Stimulated activated CD8-positive, alpha-beta memory T cell treated with anti-CD3 and anti-CD28 coated beads, Interleukin-15, amount 100 ng/mL, for 24 hours (primary cell): ENCODE data around the gene IMPDH2.

ENCODE experiments used
- DNase-seq: peaks from one replicate; pipeline ENCODE4 v3.0.0-alpha.2; 2020; ENCODE audit warnings: low read depth

IMPDH2 gene

DNA sequence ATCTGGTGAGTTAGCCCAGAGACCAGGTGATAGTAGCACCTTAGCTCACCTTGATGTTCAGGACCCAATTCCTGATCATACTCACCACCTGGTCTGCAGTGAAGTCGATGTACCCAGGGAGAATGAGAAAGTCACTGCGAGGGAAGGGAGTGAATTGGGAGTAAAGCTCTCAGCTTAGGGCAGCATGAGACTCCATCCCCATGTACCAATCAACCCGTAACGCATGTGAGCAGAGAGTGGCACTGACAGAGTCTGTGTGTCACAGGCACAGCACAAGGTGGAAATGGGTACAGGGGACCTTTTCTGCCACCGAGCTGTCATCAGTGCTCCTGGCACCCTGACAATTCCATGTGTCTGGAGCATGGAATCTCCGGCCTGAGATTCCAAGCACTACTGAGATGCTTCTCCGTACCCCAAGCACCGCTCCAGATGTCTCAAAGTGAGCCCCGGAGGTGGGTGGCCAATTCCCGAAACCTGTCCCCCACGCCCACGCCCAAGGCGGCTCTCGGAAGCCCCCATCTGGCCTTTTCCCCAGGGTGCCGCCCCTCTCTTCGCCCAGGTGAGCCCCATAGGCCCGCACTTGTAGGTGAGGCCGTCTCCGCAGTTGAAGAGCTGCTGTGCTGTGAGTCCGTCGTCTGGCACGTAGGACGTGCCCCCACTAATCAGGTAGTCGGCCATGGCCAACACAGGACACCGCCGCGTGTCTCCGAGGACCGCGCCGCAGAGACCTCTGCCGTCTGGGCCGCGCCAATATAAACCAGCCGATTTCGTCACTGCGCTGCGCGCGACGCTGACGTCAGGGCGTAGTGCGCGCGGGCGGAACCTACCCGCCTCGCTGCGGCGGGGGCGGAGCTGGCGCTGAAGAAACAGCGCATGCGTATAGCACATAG is at the start of gene IMPDH2:
Gene IMPDH2, minus strand, starts transcription at position 726 of the 890 bp plus-strand sequence. Its CDS starts 48 bp downstream, at position 678.
- DNase-seq = peak; percentile 91

DNA sequence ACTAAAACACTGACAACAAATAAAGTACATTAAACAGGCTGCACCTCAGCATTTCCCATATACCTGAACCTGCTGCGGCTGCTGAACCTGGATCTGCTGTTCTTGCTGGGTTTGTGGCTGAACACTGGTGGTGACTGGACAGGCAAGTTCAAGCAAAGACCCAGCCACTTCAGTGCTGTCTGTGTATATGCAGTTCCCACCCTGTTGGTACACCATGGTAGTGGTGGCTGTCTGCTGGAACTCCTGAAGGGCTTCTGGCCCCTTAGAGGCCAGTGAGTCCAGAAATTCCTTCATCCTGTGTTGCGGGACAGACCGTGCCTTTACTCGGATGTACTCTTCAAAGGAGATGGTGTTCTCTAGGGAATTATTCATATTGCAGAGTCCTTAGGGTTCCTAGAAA is 47.4 kb upstream of the IMPDH2 start:
- DNase-seq = no peak

DNA sequence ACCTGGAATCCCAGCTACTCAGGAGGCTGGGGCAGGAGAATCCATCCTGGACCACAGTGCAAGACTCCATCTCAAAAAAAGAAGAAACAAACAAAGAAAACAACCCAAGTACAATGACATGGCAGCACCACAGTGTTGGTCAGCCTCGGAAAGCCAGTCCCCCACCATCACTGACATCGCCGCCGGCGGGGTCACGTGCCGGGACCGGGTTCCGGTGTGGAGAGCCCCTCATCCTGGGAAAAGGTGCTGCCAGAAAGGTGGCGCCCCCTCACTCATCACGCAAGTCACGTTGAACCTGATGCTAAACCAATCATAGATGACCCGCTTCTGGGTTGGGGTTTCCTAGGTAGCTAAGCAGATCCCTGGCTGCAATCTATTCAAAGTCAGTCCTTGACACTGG is 46.9 kb upstream of the IMPDH2 start:
- no peak for DNase-seq

DNA sequence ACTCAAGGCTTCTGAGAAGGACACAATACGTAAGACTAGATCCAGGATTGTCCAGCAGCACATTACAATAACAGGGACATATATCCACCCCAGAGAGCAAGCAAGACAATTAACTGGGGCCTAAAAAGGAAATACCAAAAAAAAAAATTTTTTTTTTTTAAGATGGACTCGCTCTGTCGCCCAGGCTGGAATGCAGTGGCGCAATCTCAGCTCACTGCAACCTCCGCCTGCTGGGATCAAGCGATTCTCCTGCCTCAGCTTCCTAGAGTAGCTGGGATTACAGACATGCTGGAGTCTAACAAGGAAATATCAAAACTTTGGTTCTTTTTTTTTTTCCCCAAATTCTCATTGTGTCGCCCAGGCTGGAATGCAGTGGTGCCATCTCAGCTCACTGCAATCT is 28.8 kb upstream of the IMPDH2 start:
- no peak for DNase-seq

DNA sequence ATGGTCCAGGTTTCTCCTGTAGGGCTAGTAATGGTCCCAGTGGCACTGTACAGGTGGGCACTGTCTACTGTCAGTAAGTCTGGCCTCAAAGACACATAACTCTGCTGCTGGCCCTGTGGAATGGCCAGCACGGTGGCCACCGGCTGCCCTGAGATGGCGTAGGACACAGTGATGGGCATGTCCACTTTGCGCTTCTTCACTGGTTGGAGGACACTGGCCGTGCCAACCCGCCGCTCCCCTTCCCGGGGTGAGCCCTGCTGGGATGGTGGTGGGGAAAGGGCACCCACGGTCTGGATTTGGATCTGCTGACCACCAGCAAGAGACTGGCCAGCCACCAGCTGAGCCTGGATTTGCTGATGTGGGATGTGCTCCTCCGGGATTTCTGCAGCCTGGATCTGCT is 28.1 kb upstream of the IMPDH2 start:
- no peak for DNase-seq

DNA sequence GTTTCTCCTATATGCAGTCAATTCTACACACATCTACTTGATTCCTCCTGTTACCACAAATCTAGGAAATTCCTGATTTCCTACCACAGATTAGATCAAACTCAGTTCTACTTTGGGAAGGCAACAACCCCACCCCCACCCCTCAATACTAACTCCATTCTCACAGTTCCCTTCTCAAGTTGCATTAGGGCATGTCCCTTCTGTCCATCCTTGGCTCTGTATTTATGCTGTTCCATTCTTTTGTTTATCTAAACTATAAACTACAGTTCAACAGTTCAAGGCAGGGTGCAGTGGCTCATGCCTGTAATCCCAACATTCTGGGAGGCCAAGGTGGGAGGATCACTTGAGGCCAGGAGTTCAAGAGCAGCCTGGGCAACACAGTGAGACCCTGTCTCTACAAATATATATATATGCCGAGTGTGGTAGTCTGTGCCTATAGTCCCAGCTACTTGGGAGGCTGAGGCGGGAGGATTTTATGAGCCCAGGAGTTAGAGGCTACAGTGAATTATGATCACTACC is 25.2 kb upstream of the IMPDH2 start:
- no peak for DNase-seq

DNA sequence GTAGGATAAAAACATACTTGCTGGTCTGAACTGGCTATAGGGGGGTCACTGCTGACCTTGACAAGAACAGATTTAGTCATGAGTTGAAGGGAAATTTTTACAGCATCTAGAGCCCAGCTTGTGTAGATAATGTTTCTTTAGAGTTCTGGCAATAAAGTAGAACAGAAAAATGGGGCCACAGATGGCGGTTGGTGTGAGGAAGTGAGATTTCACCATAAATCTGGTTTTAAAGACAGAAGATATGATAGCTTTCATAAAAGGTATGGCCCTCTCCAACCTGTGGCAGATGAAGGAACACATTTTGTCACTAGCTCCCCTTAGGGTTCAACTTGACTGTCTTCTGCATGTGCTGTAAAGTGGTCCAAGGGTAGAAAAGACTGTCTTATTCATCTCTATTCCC is 24.3 kb upstream of the IMPDH2 start:
- no peak for DNase-seq

DNA sequence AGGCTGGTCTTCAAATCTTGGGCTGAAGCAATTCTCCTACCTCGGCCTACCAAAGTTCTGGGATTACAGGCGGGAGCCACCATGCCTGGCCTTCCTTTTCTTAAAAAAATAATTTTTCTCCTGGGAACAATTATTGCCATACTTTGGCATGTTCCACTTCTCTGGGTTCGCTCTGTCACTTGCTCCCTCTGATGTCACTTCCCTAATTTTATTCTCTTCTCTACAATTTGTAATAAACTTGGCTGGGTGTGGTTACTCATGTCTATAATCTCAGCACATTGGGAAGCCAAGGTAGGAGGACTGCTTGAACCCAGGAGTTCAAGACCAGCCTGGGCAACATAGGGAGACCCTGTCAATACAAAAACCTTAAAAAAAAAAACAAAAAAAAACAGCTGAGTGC is 6.1 kb upstream of the IMPDH2 start:
- DNase-seq = no peak

DNA sequence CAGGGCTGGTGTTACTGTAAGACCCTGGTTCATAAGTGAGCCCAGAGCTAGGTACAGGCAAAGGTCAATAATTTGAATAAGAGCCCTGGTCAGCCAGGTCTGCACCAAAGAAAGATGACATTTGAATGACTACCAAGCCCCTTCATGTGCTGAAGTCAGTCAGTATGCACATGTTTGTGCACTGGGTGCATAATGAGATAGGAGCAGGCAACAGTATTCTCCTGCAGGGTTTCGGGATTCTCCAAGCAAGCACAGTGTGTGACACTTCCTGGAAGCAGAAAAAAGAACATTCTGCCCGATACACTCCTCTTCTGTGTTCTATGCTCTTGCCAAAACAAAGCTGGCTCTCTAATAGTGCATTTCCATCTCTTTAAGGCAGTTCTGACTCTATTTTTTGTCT is 5.5 kb upstream of the IMPDH2 start:
- DNase-seq = no peak

DNA sequence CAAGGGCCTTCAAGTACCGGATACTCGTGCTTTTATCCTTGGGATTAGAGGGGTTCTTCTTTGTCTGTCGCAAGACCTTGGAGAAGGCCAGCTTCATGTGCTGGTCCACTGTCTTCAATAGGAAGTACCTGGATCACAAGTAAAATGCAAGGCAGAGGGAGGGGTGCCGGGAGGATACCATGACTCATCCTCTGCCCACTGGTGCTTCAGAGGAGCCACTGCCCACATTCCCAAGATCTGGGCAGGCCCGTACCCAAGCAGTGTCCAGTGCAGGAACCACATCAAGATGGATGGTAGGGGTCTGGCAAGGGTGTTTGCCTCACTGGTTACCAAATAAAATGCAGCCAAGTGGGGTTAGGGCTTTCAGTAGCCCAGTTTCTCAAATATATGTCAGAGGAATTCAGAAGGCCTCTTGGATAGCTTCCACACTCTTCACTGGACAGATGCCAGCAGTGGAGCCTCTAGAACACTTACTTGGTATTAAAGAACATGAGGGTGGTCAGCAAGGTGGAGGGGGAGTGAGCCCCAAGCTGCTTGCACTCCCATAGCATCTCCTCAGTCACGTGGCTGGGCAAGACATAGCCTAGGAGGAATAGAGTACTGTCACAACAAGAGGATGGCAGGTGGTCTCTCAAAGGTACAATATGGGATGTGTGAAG is 3.6 kb upstream of the IMPDH2 start:
- DNase-seq = no peak

DNA sequence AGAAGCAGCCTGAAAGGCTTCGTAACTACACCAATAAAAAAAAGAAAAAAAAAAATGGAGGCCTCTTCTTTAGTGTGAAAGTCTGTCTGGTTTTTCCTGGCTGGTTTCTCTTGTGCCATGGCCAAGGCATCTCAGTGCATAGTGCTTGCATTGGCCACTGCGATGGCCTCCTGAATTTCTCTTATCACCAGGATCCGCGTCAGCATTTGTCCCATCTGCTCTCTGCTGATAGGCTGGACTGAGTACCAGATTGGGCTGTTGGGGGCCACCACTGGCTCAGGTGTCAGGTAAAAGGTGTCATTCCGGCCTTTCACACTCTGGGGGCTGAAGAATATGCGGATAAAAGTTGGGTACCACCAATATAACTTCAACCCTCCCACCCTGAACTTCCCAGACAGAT is 1.1 kb upstream of the IMPDH2 start:
- DNase-seq = no peak

DNA sequence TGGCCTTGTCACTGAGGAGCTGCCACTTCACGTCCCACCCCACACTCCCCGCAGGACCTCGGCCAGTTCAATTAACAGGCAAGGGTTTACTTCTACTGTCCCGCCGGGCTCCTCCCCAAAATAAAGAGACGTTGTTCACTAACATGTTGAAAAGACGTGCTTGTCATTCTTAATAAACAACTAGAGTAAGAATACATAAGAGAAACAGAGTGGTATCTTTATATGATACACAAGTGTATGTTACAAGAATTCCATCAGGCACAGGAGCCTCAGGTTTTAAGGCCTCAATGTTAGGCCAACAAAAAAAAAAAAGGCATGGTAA is 326 bp upstream of the IMPDH2 start:
- DNase-seq = no peak

DNA sequence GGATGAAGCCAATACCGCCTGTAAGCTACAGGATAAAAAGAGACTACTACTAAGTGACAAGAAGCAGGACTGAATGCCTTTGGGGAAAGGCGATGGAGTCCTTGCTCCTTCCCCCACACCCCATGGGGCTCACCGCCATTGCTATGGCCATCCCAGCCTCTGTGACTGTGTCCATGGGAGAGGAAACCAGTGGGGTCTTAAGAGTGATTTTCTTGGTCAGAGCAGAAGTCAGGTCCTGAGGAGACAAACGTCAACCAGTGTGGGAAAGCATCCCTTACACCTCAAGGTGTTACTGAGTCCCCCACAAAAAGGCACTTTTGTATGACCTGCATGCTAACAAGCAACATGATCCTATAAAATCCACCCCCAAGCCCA is 913 bp downstream of the IMPDH2 start:
- no peak for DNase-seq

DNA sequence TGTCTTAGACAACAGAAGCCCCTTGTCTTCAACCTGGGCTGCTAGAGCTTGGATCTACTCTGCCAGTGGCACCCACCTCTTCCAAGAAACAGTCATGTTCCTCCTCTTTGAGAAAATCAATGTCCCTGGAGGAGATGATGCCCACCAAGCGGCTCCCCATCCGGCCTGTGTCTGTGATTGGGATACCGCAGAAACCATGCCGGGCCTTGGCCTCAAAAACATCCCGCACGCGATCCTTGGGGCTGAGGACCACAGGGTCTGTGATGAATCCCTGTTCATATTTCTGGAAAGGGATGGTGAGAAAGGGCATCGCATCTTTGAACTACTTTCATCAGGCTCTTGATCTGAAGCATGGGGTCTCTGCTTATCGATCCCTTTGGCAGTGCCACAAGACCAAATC is 1.6 kb downstream of the IMPDH2 start:
- no peak for DNase-seq

DNA sequence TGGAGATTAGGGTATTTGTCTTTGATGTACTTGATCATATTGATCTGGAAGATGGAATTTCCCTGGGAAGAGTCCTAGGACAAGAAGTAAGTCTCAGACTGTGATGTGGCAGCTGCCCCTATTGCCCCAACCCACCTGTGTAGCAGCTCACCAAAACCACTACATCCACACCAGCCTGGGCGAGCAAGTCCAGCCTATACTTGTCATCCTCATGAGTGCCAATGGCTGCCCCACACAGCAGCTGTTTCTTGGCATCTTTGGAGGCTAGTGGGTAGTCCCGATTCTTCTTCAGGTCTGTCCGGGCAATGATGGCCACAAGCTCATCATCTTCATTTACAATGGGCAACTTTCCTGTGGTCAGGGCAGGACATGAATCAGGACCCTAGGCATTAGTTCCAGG is 2.7 kb downstream of the IMPDH2 start:
- DNase-seq = no peak

DNA sequence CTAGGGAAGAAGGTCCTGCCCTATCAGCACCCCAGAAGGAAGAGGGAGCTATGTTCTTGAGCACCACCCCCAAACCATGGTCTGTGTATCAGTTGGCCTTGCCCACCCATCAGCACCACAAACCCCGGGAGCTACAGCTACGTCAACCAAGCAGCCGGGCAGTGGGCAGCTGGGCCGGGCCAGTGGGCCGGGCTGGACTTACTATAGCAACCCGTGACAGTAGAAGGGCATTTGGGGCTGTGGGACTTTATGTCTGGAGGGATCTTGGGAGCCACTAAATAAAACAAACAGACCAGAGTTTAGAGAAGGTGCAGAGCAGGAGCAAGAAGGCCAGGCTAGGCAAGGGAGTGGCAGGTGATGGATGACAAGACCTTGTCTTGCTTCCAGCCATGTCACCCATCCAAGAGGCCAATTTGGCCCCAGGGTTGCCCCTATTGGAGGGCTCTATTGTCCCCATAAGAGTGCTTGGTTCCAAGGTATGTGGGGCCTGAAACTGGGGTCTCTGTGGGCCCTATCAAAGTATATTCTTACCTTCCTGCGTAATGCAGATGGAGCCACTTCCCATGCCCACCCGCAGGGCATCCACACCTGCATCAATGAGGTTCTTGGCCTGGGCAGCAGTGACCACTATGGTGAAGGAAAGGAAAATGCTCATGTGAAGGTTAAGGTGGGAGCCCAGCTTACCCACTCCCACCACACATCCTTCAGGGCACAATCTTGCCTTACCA is 3.2 kb downstream of the IMPDH2 start:
- no peak for DNase-seq

DNA sequence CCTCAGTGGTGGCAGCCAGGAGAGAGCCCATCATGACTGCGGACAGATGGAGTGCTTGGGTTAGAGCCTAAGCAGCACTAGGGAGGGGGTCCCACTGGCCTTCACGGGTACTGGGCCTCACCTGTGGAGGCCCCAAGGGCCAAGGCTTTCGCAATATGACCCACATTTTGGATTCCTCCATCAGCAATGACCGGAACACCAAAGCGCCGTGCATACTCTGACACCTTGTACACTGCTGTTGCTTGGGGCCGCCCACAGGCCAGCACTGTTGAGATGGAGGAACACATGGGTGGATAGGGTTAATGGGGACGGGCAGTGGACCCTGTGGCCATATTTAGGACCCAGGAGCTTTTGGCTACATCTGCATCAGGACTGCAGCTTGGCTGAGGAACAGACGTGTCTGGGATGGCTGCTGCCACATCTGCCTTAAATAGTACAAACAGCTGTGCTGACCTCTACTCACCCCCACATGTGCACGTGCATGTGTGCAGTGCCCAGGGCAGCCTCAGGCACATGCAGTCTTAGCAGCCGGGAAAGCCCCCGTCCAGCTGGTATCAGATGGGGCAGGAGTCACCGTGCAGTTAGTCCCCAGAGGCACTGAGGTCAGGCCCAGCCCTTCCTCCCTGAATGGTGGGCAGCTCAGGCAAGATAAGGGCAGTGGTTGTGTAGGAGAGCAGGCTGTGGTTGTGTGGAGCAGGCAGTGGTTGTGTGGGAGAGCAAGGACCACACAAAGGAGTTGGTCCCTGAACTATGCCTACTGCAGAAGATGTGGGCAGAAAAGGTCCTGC is 4.0 kb downstream of the IMPDH2 start:
- no peak for DNase-seq

DNA sequence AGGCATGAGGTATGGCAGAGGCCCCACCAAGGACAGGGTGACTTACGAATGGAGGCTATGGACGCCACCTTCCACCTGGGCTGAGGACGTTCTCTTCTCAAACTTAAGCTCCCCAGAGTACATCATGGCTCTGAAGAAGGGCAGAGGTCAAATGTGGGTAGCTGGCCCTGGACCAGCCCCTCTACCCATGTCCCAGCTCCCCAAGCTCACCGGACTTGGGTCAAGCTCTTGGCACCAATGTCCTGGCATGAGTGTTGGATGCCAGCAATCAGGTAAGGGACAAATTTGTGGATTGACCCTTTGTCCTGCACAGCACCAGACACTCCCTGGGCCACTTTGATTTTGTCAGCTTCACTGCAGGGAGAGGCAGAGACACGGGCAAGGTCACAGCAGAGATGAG is 4.7 kb downstream of the IMPDH2 start:
- no peak for DNase-seq

DNA sequence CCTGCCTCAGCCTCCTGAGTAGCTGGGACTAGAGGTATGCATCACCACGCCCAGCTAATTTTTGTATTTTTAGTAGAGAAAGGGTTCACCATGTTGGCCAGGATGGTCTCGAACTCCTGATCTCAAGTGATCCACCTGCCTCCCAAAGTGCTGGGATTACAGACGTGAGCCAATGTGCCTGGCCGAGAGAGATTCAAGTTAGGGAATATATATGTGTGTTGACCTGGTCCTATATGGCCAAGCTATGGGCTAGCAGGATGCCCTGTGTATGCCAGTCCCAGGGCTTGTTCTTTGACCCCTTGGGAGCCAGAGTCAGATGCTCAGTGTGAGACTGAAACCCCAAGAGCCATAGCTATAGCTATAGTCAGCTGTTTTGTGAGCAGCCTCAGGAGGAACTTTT is 5.4 kb downstream of the IMPDH2 start:
- DNase-seq = no peak

DNA sequence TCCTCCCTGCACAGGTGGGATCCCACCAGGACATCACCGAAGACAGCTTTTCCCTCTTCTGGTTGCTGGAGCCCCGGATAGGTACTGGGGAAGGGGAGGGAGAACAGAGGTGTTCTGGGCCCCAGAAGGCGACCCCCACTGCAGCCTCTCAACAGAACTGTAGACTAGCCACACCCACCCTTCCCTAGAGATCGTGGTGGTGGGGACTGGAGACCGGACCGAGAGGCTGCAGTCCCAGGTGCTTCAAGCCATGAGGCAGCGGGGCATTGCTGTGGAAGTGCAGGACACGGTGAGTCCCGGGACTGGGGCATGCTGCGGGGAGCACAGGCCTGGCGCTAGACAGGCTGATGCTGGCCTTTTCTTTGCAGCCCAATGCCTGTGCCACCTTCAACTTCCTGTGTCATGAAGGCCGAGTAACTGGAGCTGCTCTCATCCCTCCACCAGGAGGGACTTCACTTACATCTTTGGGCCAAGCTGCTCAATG is 6.5 kb downstream of the IMPDH2 start:
- DNase-seq = no peak

DNA sequence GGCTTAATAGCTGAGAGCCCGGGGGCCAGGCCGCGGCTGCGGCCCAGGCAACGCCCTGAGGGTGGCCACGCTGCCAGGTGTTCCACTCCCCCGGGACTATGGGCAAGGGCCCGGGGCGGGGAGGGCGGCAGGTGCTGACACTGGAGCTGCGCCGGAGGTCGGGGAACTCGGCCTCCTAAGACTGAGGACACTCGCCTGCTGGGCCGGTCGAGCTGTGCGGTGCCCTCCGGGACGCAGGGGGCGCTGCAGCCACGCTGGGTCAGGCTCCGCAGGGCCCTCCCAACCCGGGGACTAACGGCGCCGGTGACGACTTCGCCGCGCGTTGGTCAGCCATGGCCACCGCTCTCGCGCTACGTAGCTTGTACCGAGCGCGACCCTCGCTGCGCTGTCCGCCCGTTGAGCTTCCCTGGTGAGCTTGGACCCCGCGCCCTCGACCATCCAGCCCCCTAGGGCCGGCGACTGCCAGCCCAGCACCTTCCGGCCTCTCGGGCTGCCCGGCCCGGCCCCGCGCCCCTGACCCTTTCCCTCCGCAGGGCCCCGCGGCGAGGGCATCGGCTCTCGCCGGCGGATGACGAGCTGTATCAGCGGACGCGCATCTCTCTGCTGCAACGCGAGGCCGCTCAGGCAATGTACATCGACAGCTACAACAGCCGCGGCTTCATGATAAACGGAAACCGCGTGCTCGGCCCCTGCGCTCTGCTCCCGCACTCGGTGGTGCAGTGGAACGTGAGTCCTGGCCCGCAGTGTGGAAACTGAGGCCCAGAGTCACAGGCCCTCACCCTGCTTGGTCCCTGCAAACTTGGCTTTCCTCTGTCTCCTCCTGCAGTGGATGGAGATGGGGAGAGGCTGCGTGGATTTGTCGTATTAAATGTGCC is 7.1 kb downstream of the IMPDH2 start, which contains the start of gene NDUFAF3:
Gene NDUFAF3, plus strand, starts transcription at position 309 of the 875 bp plus-strand sequence. Its CDS starts 24 bp downstream, at position 333.
- peak; percentile 84 for DNase-seq
